B cell (primary cell): Measurements from ENCODE around the gene SSU72. TPM values are rescaled to one million over a fixed set of nuclear protein-coding genes. Genes with fewer than 3 reads are reported as not detected.

Experiments
- ATAC-seq: fragments of 200-7000 bp; cut with Tn5 transposase; one replicate; pipeline ENCODE4 v1.10.0; 2021; ENCODE audit warnings: low read depth, mild to moderate bottlenecking, moderate number of reproducible peaks, moderate library complexity
- CTCF ChIA-PET: fragments of 350-600 bp; sonication (Branson Sonifier 250); formaldehyde crosslinking; loops from one replicate; lab custom pipeline; 2021; ENCODE audit warnings: antibody characterized with exemption, inconsistent platforms; lab: Charles Lee
- POLR2A ChIA-PET: fragments of 350-600 bp; sonication (Branson Sonifier 250); formaldehyde crosslinking; loops from one replicate; lab custom pipeline; 2021; ENCODE audit warnings: antibody characterized with exemption; lab: Charles Lee
- DNase-seq: peaks from one replicate; pipeline ENCODE4 v3.0.0; 2013
- H2AFZ ChIP-seq: 2 replicates; pipeline ENCODE4 v1.6.1; 2012; ENCODE audit warnings: mild to moderate bottlenecking, low read depth, low read length; ENCODE audit not compliant: insufficient read depth, poor library complexity, severe bottlenecking
- H3K27ac ChIP-seq, 2 donors: 1 replicate in 1 of 2; 2 replicates in 1 of 2; pipeline ENCODE4 v1.5.1; 2012 to 2013; ENCODE audit warnings: low read length in 2 of 2, mild to moderate bottlenecking in 2 of 2, moderate library complexity in 1 of 2
- H3K27me3 ChIP-seq, 4 experiments: fragments of 200-600 bp in 1 of 4; sonication (generic) in 1 of 4; replicated peaks in 1 of 4; 1 replicate in 2 of 4; 2 replicates in 2 of 4; pipeline versions ENCODE4 v1.6.1 to v1.7.0; 2013 to 2016; ENCODE audit warnings: low read length in 3 of 4, mild to moderate bottlenecking in 2 of 4, mixed read lengths in 1 of 4, moderate library complexity in 1 of 4; ENCODE audit not compliant: insufficient read depth in 4 of 4, control insufficient read depth in 3 of 4; ENCODE audit errors: control extremely low read depth in 1 of 4
- H3K36me3 ChIP-seq, 2 experiments: replicated peaks in 1 of 2; 1 replicate in 1 of 2; 2 replicates in 1 of 2; pipeline versions ENCODE4 v1.6.1 to v1.7.1; 2013; ENCODE audit warnings: low read length in 1 of 2; ENCODE audit not compliant: insufficient read depth in 2 of 2, control insufficient read depth in 1 of 2; ENCODE audit errors: control extremely low read depth in 1 of 2, extremely low read depth in 1 of 2
- H3K4me1 ChIP-seq, 2 donors: fragments of 200-600 bp in 1 of 2; sonication (generic) in 1 of 2; 1 replicate in 1 of 2; 2 replicates in 1 of 2; pipeline versions ENCODE4 v1.5.1 to v1.6.1; 2013 to 2017; ENCODE audit warnings: low read length in 2 of 2; ENCODE audit not compliant: control insufficient read depth in 2 of 2, insufficient read depth in 2 of 2
- H3K4me2 ChIP-seq: replicated peaks from 2 replicates; pipeline ENCODE3; 2012; ENCODE audit warnings: mild to moderate bottlenecking, low read depth, low read length; ENCODE audit not compliant: poor library complexity, severe bottlenecking
- H3K4me3 ChIP-seq, 5 experiments: fragments of 200-600 bp in 1 of 5; sonication (generic) in 1 of 5; 1 replicate in 3 of 5; 2 replicates in 2 of 5; pipeline versions ENCODE4 v1.5.1 to v1.7.0; 2011 to 2016; ENCODE audit warnings: low read length in 4 of 5, mild to moderate bottlenecking in 4 of 5, low read depth in 2 of 5, control low read depth in 1 of 5, moderate library complexity in 1 of 5; ENCODE audit not compliant: insufficient read depth in 1 of 5; ENCODE audit errors: control extremely low read depth in 1 of 5, extremely low read depth in 1 of 5
- H3K79me2 ChIP-seq: fragments of 200-600 bp; sonication (generic); one replicate; pipeline ENCODE4 v1.6.0; 2016; ENCODE audit warnings: low read length; ENCODE audit not compliant: control insufficient read depth, insufficient read depth
- H3K9ac ChIP-seq: fragments of 200-600 bp; sonication (generic); 2 replicates; pipeline ENCODE4 v1.6.1; 2017; ENCODE audit warnings: mild to moderate bottlenecking, low read length, moderate library complexity
- H3K9me3 ChIP-seq, 3 donors: one replicate each; pipeline versions ENCODE4 v1.6.1 to v1.7.1; 2013; ENCODE audit warnings: low read length in 2 of 3; ENCODE audit not compliant: control insufficient read depth in 2 of 3, insufficient read depth in 1 of 3; ENCODE audit errors: control extremely low read depth in 1 of 3
- H4K20me1 ChIP-seq: 2 replicates; pipeline ENCODE4 v1.6.0; 2012; ENCODE audit warnings: mild to moderate bottlenecking, low read length; ENCODE audit not compliant: insufficient read depth, control insufficient read depth, poor library complexity, severe bottlenecking
- H3K27ac Mint-ChIP-seq: one replicate; pipeline ENCODE4 v1.8.0; 2021; ENCODE audit warnings: mixed read lengths
- H3K27me3 Mint-ChIP-seq: one replicate; pipeline ENCODE4 v1.8.0; 2021; ENCODE audit warnings: mixed read lengths
- H3K4me1 Mint-ChIP-seq: one replicate; pipeline ENCODE4 v1.8.0; 2021; ENCODE audit warnings: mixed read lengths
- H3K4me3 Mint-ChIP-seq: one replicate; pipeline ENCODE4 v1.8.0; 2021; ENCODE audit warnings: mixed read lengths
- H3K9me3 Mint-ChIP-seq: one replicate; pipeline ENCODE4 v1.8.0; 2022; ENCODE audit warnings: mixed read lengths; ENCODE audit not compliant: insufficient read depth
- CTCF ChIP-seq: fragments of 200-600 bp; IDR thresholded peaks from one replicate; pipeline ENCODE4 v1.8.0; 2022; ENCODE audit warnings: antibody characterized with exemption, mild to moderate bottlenecking
- EZH2 ChIP-seq: IDR thresholded peaks from 2 replicates; pipeline ENCODE4 v1.6.1; 2012; ENCODE audit warnings: borderline replicate concordance, low read depth, mild to moderate bottlenecking, moderate library complexity, low read length; ENCODE audit not compliant: insufficient read depth, poor library complexity, severe bottlenecking
- WGBS: methylation state at CpG from one replicate; pipeline ENCODE4 v1.1.5; 2013; ENCODE audit warnings: missing lambda C conversion rate; ENCODE audit not compliant: insufficient coverage; 5-methylcytosine and 5-hydroxymethylcytosine counted together
- intact Hi-C: fragments of 100-400 bp; cut with micrococcal nuclease; formaldehyde crosslinking; loops from one replicate; pipeline ENCODE4 v1.10.0; 2022
- polyA plus RNA-seq: library from polyadenylated mRNA; depleted of rRNA; stranded (reverse); fragments of >200 nt; gene quantifications from 2 replicates; pipeline ENCODE4 v1.2.3, GENCODE V29; 2012
- total RNA-seq, 2 donors: library from RNA; stranded (reverse); fragments of 120-200 nt in 1 of 2; gene quantifications; 1 replicate in 1 of 2; 2 replicates in 1 of 2; pipeline versions ENCODE4 v1.2.3 to v1.2.4, GENCODE V29; 2013 to 2022

Gene SSU72
- total and polyA plus RNA-seq, 2 donors (not counting 1 experiment from before 2014, with no cell fraction given) = 86.8 to 112 TPM

DNA sequence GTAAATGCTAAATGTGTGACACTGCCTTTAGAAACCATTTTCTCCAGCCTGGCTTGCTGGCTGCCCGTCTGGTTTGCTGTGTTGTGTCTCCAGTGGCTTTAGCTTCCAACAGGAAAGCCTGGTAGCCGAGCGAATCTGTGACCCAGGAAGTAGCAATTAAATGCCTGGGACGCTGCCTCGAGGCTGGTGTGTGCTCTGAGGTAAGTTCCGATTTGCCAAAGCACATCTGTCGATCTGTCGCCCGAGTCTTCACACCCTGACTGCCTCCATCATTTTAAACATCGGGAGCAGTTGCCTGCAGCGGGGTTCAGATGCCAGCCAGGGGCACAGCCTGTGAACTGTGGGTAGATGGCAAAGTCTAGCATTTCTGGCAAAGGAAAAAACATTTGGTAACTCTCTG, 42.9 kb upstream of the SSU72 start:
- no peak overlapping the region for H2AFZ ChIP-seq
- peaks cover 24% of the 10 kb centered on the region for H4K20me1 ChIP-seq
- peaks cover 0 to 5% of the 10 kb centered on the region in 2 experiments for H3K36me3 ChIP-seq
- peaks cover 33% of the 10 kb centered on the region for H3K79me2 ChIP-seq
- H3K27me3 Mint-ChIP-seq = no peaks in the 10 kb centered on the region
- DNase-seq (no peak), ATAC-seq (no peak)
- ChIA-PET POLR2A (interaction anchor here (2.0 kb wide), 1 partner anchor 12 kb away, joined by 8 read pairs; no protein-coding TSS in a partner anchor), CTCF (no interaction called here)
- peak overlapping the region; percentile 85 for H3K4me3 Mint-ChIP-seq
- H3K27ac ChIP-seq = no peak overlapping the region
- peaks cover 24% of the 10 kb centered on the region for H3K4me1 Mint-ChIP-seq
- peaks cover 20% of the 10 kb centered on the region in 2 donors for H3K4me1 ChIP-seq
- H3K27ac Mint-ChIP-seq = peak overlapping the region; percentile 87
- no peaks in the 10 kb centered on the region for H3K27me3 ChIP-seq
- no peak overlapping the region for H3K9ac ChIP-seq
- no peaks in the 10 kb centered on the region for H3K9me3 ChIP-seq
- no peaks in the 10 kb centered on the region for H3K9me3 Mint-ChIP-seq
- TF ChIP-seq CTCF (no peak), EZH2 (no peak)
- 95% methylated on average over 4 of the region's 11 CpGs for WGBS
- no peak overlapping the region for H3K4me2 ChIP-seq
- intact Hi-C loops = no loop called here
- H3K4me3 ChIP-seq = no peak overlapping the region

DNA sequence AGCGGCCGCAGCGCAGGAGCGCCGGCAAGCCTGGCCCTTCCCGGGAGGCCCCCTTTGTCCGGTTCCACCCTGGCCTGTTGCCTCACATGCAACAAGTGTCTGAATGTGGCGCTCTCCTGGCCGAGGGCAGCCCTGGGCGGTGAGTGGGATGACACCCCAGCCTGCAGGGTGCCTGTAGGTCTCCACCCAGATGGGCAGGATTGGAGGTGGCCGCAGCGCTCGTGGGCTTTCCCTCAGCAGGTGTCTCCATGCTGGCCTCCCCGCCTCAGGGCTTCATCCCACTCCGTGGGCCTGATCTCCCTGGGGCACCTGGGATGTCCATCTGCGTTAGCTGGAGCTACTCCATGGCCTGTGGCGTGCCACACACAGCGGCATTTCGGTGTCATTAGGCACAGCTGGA, 42.2 kb upstream of the SSU72 start:
- Histone ChIP-seq H3K4me1 (peaks cover 20% of the 10 kb centered on the region in 2 donors), H3K4me3 (no peak overlapping the region), H3K4me2 (peak overlapping the region; percentile 98), H3K36me3 (peaks cover 0 to 5% of the 10 kb centered on the region in 2 experiments), H4K20me1 (peaks cover 20% of the 10 kb centered on the region), H3K9ac (no peak overlapping the region), H3K27me3 (no peaks in the 10 kb centered on the region), H3K79me2 (peaks cover 33% of the 10 kb centered on the region), H3K9me3 (no peaks in the 10 kb centered on the region), H2AFZ (no peak overlapping the region), H3K27ac (no peak overlapping the region)
- peaks cover 26% of the 10 kb centered on the region for H3K4me1 Mint-ChIP-seq
- H3K27ac Mint-ChIP-seq = peak overlapping the region; percentile 87
- intact Hi-C loops = no loop called here
- no peak for DNase-seq
- peak overlapping the region; percentile 85 for H3K4me3 Mint-ChIP-seq
- no peaks in the 10 kb centered on the region for H3K9me3 Mint-ChIP-seq
- ChIA-PET POLR2A (interaction anchor here (2.0 kb wide), 1 partner anchor 13 kb away, joined by 8 read pairs; no protein-coding TSS in a partner anchor), CTCF (interaction anchor here (2.9 kb wide), 1 partner anchor 13 kb away, joined by 13 read pairs; no protein-coding TSS in a partner anchor)
- 98% methylated on average over 19 of the region's 19 CpGs for WGBS
- no peak for ATAC-seq
- TF ChIP-seq CTCF (no peak), EZH2 (no peak)
- no peaks in the 10 kb centered on the region for H3K27me3 Mint-ChIP-seq
